Heart left ventricle (tissue), 16 donors: ENCODE results near the gene ALK. TPM values are rescaled to one million over a fixed set of nuclear protein-coding genes. Genes with fewer than 3 reads are reported as not detected.

ENCODE experiments used
- ATAC-seq, 4 donors: fragments of 200-7000 bp; cut with Tn5 transposase; one replicate each; pipeline ENCODE4 v1.9.1; 2020 to 2022; ENCODE audit warnings: moderate library complexity in 4 of 4, mild to moderate bottlenecking in 3 of 4, moderate number of reproducible peaks in 1 of 4
- DNase-seq, 5 donors: peaks; one replicate each; pipeline ENCODE4 v3.0.0-alpha.2; 2020
- H3K27ac ChIP-seq, 12 donors: fragments of 200-600 bp; sonication (generic) in 4 of 12; one replicate each; pipeline versions ENCODE4 v1.5.0 to v1.8.0; 2016 to 2022; ENCODE audit warnings: mild to moderate bottlenecking in 2 of 12
- H3K27me3 ChIP-seq, 9 donors: fragments of 200-600 bp; sonication (generic) in 2 of 9; one replicate each; pipeline versions ENCODE4 v1.5.1 to v1.8.0; 2016 to 2022; ENCODE audit warnings: mild to moderate bottlenecking in 3 of 9
- H3K36me3 ChIP-seq, 9 donors: fragments of 200-600 bp; sonication (generic) in 2 of 9; one replicate each; pipeline versions ENCODE4 v1.5.0 to v1.8.0; 2018 to 2022; ENCODE audit warnings: mild to moderate bottlenecking in 2 of 9
- H3K4me1 ChIP-seq, 12 donors: fragments of 200-600 bp; sonication (generic) in 4 of 12; one replicate each; pipeline versions ENCODE4 v1.5.0 to v1.8.0; 2016 to 2022; ENCODE audit warnings: mild to moderate bottlenecking in 3 of 12
- H3K4me3 ChIP-seq, 12 donors: fragments of 200-600 bp; sonication (generic) in 4 of 12; one replicate each; pipeline versions ENCODE4 v1.5.0 to v1.8.0; 2017 to 2022; ENCODE audit warnings: mild to moderate bottlenecking in 9 of 12, moderate library complexity in 4 of 12
- H3K9me3 ChIP-seq, 12 donors: fragments of 200-600 bp; sonication (generic) in 4 of 12; one replicate each; pipeline versions ENCODE4 v1.5.0 to v1.8.0; 2016 to 2022; ENCODE audit warnings: mild to moderate bottlenecking in 1 of 12
- POLR2A ChIP-seq, 2 donors: fragments of 450-650 bp; IDR thresholded peaks; one replicate each; pipeline ENCODE4 v1.6.1; 2017; ENCODE audit warnings: antibody characterized with exemption in 2 of 2, mild to moderate bottlenecking in 2 of 2, moderate library complexity in 2 of 2
- WGBS, 4 donors: extraction: QIAGEN DNeasy Blood & Tissue Kit in 2 of 4; methylation state at CpG; one replicate each; pipeline versions ENCODE4 v1.1.5 to v1.1.7; 2013 to 2018; 5-methylcytosine and 5-hydroxymethylcytosine counted together
- intact Hi-C, 10 donors: fragments of 100-400 bp; cut with DNase I; formaldehyde crosslinking; loops; one replicate each; pipeline versions ENCODE4 v1.11.1 to v1.14.2; 2022
- polyA plus RNA-seq, 2 donors: library from polyadenylated mRNA; stranded (reverse); fragments of 200-250 nt; gene quantifications; one replicate each; pipeline ENCODE4 v1.2.3, GENCODE V29; 2013
- total RNA-seq, 9 donors: library from RNA; depleted of rRNA in 2 of 9; stranded (reverse); fragments of >200 nt in 2 of 9; fragmentation: NEBNext Ultra II Directional in 3 of 9; extraction: Animal tissue kit (Norgen Biotek cat#: 25700) in 3 of 9; gene quantifications; one replicate each; pipeline versions ENCODE4 v1.1.0 to v1.2.4, GENCODE V29; 2016 to 2023
- TF ChIP-seq, protein P1 (sequence below), 12 donors: fragments of 200-600 bp; sonication (generic) in 4 of 12; IDR thresholded peaks; one replicate each; pipeline versions ENCODE4 v1.5.0 to v1.8.0; 2018 to 2022; ENCODE audit warnings: antibody characterized with exemption in 12 of 12, mild to moderate bottlenecking in 5 of 12
- donor health status: ischemic (EF 13 %, LVEDD 7.1; RV severe dilation, severe dysfunction).
- donor health status: healthy with polysubstance abuse.
- donor health status: DM: no; HTN: yes; CAD: no.
- donor health status: DM: no; HTN: no; CAD: no.
- donor health status: ischemic (EF 25% LVEDD 6.9; RV normal size, moderate dysfunction).
- donor health status: ischemic (EF 25% LVEDD 5.7; RV mildly dilated, moderate dysfunction).
- donor health status: healthy.
- donor health status: DM: yes; HTN: yes; CAD: no.
- donor health status: ischemic (EF 35%, LVEDD 5.7; RV mildly dilated, moderate dysfunction).
- donor health status: nonischemic (EF 11% LVEDD 7.7; RV severe dilation, severe dysfunction).
- donor health status: DM: yes; HTN: yes; CAD: no.
- donor health status: PGD.
- donor health status: ischemic (EF 29% LVEDD 5.4; RV normal size, mild dysfunction).
- donor health status: nonischemic (EF 23%, LVEDD 6.1; RV moderate dilation, normal function).

ALK gene
- total and polyA plus RNA-seq, 11 donors: 0.05 to 0.50 (median 0.13) TPM; not detected in 5

DNA sequence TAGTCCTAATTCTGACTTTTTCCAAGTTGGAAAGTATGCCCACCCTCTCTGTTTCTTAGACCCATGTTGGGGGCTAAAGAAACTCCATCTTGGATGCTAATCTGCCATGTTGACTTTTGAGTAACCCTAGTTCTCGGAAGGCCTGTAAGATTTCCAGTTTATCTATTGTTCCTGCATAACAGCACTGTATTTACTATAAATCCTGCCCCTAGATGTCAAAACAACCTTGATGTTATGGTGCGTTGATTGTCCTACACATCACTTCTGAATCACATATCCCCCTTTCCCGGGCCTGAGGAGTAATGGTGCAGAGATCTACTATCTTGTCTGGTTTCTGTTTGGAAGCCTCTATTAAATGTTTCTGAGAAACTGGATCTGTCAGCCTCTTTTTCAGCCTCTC is 116.7 kb downstream of the ALK start:
- Histone ChIP-seq H3K27ac (no peak overlapping the region), H3K27me3 (peaks cover 0 to 10% (median 0%) of the 10 kb centered on the region in 9 donors), H3K4me3 (no peak overlapping the region), H3K9me3 (no peaks in the 10 kb centered on the region), H3K4me1 (no peaks in the 10 kb centered on the region), H3K36me3 (no peaks in the 10 kb centered on the region)
- TF ChIP-seq, protein P1, sequence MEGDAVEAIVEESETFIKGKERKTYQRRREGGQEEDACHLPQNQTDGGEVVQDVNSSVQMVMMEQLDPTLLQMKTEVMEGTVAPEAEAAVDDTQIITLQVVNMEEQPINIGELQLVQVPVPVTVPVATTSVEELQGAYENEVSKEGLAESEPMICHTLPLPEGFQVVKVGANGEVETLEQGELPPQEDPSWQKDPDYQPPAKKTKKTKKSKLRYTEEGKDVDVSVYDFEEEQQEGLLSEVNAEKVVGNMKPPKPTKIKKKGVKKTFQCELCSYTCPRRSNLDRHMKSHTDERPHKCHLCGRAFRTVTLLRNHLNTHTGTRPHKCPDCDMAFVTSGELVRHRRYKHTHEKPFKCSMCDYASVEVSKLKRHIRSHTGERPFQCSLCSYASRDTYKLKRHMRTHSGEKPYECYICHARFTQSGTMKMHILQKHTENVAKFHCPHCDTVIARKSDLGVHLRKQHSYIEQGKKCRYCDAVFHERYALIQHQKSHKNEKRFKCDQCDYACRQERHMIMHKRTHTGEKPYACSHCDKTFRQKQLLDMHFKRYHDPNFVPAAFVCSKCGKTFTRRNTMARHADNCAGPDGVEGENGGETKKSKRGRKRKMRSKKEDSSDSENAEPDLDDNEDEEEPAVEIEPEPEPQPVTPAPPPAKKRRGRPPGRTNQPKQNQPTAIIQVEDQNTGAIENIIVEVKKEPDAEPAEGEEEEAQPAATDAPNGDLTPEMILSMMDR (IDR thresholded peaks at IDR 0.05): no peak
- no peak for TF ChIP-seq POLR2A (IDR thresholded peaks at IDR 0.05)
- ATAC-seq: no peak
- intact Hi-C loops: no loop called here
- no peak for DNase-seq
- 79 to 94% (median 91%) methylated on average over 3 of the region's 3 CpGs for WGBS, 4 donors

DNA sequence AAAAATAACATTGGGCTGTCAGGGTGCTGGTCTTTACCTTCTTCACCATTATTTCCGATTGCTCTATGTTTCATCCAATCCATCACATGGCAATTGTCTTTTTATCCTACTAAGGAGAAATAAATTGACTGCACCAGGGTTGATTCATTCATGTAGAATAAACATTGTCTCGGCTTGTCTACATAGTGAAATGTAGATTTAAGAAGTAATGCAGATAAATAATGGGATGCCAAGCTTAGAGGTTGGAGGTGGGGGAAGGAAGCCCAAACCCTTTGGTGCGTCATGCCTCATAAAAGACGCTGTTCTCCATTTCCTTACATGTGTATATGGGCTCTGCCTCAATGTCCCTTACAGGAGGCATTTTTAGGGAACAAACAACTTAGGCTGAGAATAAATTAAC is 117.8 kb downstream of the ALK start:
- 79 to 88% (median 82%) methylated on average over 4 of the region's 4 CpGs for WGBS, 4 donors
- Histone ChIP-seq H3K4me1 (no peaks in the 10 kb centered on the region), H3K36me3 (no peaks in the 10 kb centered on the region), H3K27ac (no peak overlapping the region), H3K27me3 (peaks cover 0 to 10% (median 0%) of the 10 kb centered on the region in 9 donors), H3K9me3 (no peaks in the 10 kb centered on the region), H3K4me3 (no peak overlapping the region)
- no peak for ATAC-seq
- intact Hi-C loops: no loop called here
- TF ChIP-seq POLR2A (IDR thresholded peaks at IDR 0.05): no peak
- TF ChIP-seq, protein P1 (IDR thresholded peaks at IDR 0.05): no peak
- no peak for DNase-seq

- WGBS, 4 donors: 44 to 66% (median 57%) methylated on average over 1 of the region's 1 CpG
- ATAC-seq (no peak), DNase-seq (no peak)
- no peaks in the 10 kb centered on the region for H3K9me3 ChIP-seq
- H3K36me3 ChIP-seq: no peaks in the 10 kb centered on the region
- no peak overlapping the region for H3K4me3 ChIP-seq
- no peaks in the 10 kb centered on the region for H3K4me1 ChIP-seq
- intact Hi-C loops: no loop called here
- H3K27me3 ChIP-seq: peaks cover 0 to 10% (median 1%) of the 10 kb centered on the region in 9 donors
- TF ChIP-seq POLR2A (IDR thresholded peaks at IDR 0.05): no peak
- TF ChIP-seq, protein P1 (IDR thresholded peaks at IDR 0.05): no peak
- no peak overlapping the region for H3K27ac ChIP-seq
These were observed 118.4 kb downstream of the ALK start for GRCh38 chr2:29802986-29803385.

- H3K4me1 ChIP-seq: no peaks in the 10 kb centered on the region
- H3K9me3 ChIP-seq: no peaks in the 10 kb centered on the region
- H3K27ac ChIP-seq: no peak overlapping the region
- no peak for TF ChIP-seq POLR2A (IDR thresholded peaks at IDR 0.05)
- TF ChIP-seq, protein P1 (IDR thresholded peaks at IDR 0.05): no peak
- no peaks in the 10 kb centered on the region for H3K36me3 ChIP-seq
- intact Hi-C loops: no loop called here
- DNase-seq: no peak
- H3K4me3 ChIP-seq: no peak overlapping the region
- peaks cover 0 to 5% (median 0%) of the 10 kb centered on the region in 9 donors for H3K27me3 ChIP-seq
- WGBS, 4 donors: 77 to 87% (median 86%) methylated on average over 3 of the region's 3 CpGs
- ATAC-seq: no peak
These were observed 121.8 kb downstream of the ALK start for GRCh38 chr2:29799628-29800027.
